K562 (cell line): Measurements from ENCODE around the gene TLNRD1.

Experiments used
- BRD4 ChIP-seq: fragments of 200-600 bp; sonication (generic); IDR thresholded peaks from 2 replicates; pipeline ENCODE4 v1.6.1; 2017; ENCODE audit warnings: inconsistent platforms
- CHD2 ChIP-seq: IDR thresholded peaks from 2 replicates; pipeline ENCODE4 v1.6.1; 2011; ENCODE audit warnings: low read depth, low read length
- CTCF ChIP-seq, 3 experiments: IDR thresholded peaks in 2 of 3; conservative IDR thresholded peaks in 1 of 3; 2 replicates each; pipeline ENCODE4 v1.5.1; 2011 to 2012; ENCODE audit warnings: low read length in 3 of 3, mild to moderate bottlenecking in 3 of 3, control low read depth in 2 of 3, improper control_type of control experiment in 1 of 3, inconsistent platforms in 1 of 3, low read depth in 1 of 3, mixed read lengths in 1 of 3, moderate library complexity in 1 of 3; ENCODE audit not compliant: insufficient read depth in 2 of 3
- FOXK1 ChIP-seq: sonication (generic); formaldehyde crosslinking; IDR thresholded peaks from 2 replicates; pipeline ENCODE4 v1.8.0; 2022; ENCODE audit warnings: missing genetic modification reagents, mild to moderate bottlenecking, borderline replicate concordance
- NR1H2 ChIP-seq: sonication (generic); formaldehyde crosslinking; IDR thresholded peaks from 2 replicates; pipeline ENCODE4 v1.4.0; 2020; ENCODE audit warnings: mild to moderate bottlenecking, missing genetic modification reagents
- POLR2A ChIP-seq: fragments of 450-650 bp; conservative IDR thresholded peaks from 2 replicates; pipeline ENCODE4 v1.6.1; 2016
- ZEB2 ChIP-seq: fragments of 450-650 bp; IDR thresholded peaks from 2 replicates; pipeline ENCODE4 v1.6.1; 2016
- ZNF282 ChIP-seq: sonication (generic); formaldehyde crosslinking; IDR thresholded peaks from 2 replicates; pipeline ENCODE4 v1.8.1; 2023; ENCODE audit warnings: missing genetic modification reagents
- TF ChIP-seq, protein P1 (sequence below): fragments of 450-650 bp; IDR thresholded peaks from 2 replicates; pipeline ENCODE4 v1.6.1; 2016
- TF ChIP-seq, protein P2 (sequence below): fragments of 250-450 bp; sonication (Bioruptor Pico); IDR thresholded peaks from 2 replicates; pipeline ENCODE4 v1.5.1; 2021; ENCODE audit warnings: mild to moderate bottlenecking

- TF ChIP-seq, protein P1, sequence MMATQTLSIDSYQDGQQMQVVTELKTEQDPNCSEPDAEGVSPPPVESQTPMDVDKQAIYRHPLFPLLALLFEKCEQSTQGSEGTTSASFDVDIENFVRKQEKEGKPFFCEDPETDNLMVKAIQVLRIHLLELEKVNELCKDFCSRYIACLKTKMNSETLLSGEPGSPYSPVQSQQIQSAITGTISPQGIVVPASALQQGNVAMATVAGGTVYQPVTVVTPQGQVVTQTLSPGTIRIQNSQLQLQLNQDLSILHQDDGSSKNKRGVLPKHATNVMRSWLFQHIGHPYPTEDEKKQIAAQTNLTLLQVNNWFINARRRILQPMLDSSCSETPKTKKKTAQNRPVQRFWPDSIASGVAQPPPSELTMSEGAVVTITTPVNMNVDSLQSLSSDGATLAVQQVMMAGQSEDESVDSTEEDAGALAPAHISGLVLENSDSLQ = no peak
- no peak for TF ChIP-seq BRD4
- TF ChIP-seq, protein P2, sequence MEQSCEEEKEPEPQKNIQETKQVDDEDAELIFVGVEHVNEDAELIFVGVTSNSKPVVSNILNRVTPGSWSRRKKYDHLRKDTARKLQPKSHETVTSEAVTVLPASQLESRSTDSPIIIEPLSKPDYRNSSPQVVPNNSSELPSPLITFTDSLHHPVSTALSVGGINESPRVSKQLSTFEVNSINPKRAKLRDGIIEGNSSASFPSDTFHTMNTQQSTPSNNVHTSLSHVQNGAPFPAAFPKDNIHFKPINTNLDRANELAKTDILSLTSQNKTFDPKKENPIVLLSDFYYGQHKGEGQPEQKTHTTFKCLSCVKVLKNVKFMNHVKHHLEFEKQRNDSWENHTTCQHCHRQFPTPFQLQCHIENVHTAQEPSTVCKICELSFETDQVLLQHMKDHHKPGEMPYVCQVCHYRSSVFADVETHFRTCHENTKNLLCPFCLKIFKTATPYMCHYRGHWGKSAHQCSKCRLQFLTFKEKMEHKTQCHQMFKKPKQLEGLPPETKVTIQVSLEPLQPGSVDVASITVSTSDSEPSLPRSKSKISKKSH = no peak
- TF ChIP-seq CTCF (IDR thresholded peaks at IDR 0.05 in 2 of 3, conservative IDR thresholded peaks at IDR 0.05 in 1 of 3; ENCODE audit: insufficient read depth in 2 of 3, low read depth in 1 of 3, low read length in 3 of 3) = no peak
- no peak for TF ChIP-seq ZNF282 (CRISPR knock-in tag)
- TF ChIP-seq POLR2A = no peak
- no peak for TF ChIP-seq CHD2
- TF ChIP-seq FOXK1 = no peak
- no peak for TF ChIP-seq NR1H2 (CRISPR knock-in tag)
- no peak for TF ChIP-seq ZEB2
Observed at GRCh38 chr15:80951941-80952340, 48.8 kb upstream of the TLNRD1 start.
